Ishikawa (cell line): ENCODE measurements around the gene ANKRD61.

Experiments used
- CEBPB ChIP-seq: IDR thresholded peaks from 2 replicates; pipeline ENCODE4 v1.6.1; 2012
- EGR1 ChIP-seq: IDR thresholded peaks from 2 replicates; pipeline ENCODE4 v1.6.1; 2012
- EP300 ChIP-seq: IDR thresholded peaks from 2 replicates; pipeline ENCODE4 v1.6.1; 2012; ENCODE audit warnings: borderline replicate concordance
- FOXM1 ChIP-seq: IDR thresholded peaks from 2 replicates; pipeline ENCODE4 v1.6.1; 2012; ENCODE audit warnings: low read depth, borderline replicate concordance
- MAX ChIP-seq: IDR thresholded peaks from 2 replicates; pipeline ENCODE4 v1.6.1; 2012
- NFIC ChIP-seq: IDR thresholded peaks from 2 replicates; pipeline ENCODE4 v1.6.1; 2012
- RAD21 ChIP-seq: IDR thresholded peaks from 2 replicates; pipeline ENCODE4 v1.6.1; 2012; ENCODE audit warnings: low read depth
- TAF1 ChIP-seq: IDR thresholded peaks from 2 replicates; pipeline ENCODE4 v1.6.1; 2012; ENCODE audit warnings: low read depth, mild to moderate bottlenecking
- TCF12 ChIP-seq: IDR thresholded peaks from 2 replicates; pipeline ENCODE4 v1.6.1; 2012; ENCODE audit warnings: low read depth
- TEAD4 ChIP-seq: IDR thresholded peaks from 2 replicates; pipeline ENCODE4 v1.6.1; 2012
- YY1 ChIP-seq: IDR thresholded peaks from 2 replicates; pipeline ENCODE4 v1.6.1; 2012; ENCODE audit warnings: low read depth
- TF ChIP-seq, protein P1 (sequence below): IDR thresholded peaks from 2 replicates; pipeline ENCODE4 v1.6.1; 2012
- TF ChIP-seq, protein P2 (sequence below): IDR thresholded peaks from 2 replicates; pipeline ENCODE4 v1.6.1; 2012; ENCODE audit warnings: low read depth, mild to moderate bottlenecking

GRCh38 chr7:6011541-6011940 is 19.6 kb upstream of the ANKRD61 start:
- TF ChIP-seq NFIC: no peak
- TF ChIP-seq, protein P1, sequence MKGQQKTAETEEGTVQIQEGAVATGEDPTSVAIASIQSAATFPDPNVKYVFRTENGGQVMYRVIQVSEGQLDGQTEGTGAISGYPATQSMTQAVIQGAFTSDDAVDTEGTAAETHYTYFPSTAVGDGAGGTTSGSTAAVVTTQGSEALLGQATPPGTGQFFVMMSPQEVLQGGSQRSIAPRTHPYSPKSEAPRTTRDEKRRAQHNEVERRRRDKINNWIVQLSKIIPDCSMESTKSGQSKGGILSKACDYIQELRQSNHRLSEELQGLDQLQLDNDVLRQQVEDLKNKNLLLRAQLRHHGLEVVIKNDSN: no peak
- TF ChIP-seq EP300: no peak
- no peak for TF ChIP-seq CEBPB
- TF ChIP-seq TEAD4: no peak
- TF ChIP-seq TCF12: no peak
- TF ChIP-seq TAF1: no peak
- no peak for TF ChIP-seq MAX
- no peak for TF ChIP-seq RAD21
- no peak for TF ChIP-seq EGR1
- TF ChIP-seq, protein P2, sequence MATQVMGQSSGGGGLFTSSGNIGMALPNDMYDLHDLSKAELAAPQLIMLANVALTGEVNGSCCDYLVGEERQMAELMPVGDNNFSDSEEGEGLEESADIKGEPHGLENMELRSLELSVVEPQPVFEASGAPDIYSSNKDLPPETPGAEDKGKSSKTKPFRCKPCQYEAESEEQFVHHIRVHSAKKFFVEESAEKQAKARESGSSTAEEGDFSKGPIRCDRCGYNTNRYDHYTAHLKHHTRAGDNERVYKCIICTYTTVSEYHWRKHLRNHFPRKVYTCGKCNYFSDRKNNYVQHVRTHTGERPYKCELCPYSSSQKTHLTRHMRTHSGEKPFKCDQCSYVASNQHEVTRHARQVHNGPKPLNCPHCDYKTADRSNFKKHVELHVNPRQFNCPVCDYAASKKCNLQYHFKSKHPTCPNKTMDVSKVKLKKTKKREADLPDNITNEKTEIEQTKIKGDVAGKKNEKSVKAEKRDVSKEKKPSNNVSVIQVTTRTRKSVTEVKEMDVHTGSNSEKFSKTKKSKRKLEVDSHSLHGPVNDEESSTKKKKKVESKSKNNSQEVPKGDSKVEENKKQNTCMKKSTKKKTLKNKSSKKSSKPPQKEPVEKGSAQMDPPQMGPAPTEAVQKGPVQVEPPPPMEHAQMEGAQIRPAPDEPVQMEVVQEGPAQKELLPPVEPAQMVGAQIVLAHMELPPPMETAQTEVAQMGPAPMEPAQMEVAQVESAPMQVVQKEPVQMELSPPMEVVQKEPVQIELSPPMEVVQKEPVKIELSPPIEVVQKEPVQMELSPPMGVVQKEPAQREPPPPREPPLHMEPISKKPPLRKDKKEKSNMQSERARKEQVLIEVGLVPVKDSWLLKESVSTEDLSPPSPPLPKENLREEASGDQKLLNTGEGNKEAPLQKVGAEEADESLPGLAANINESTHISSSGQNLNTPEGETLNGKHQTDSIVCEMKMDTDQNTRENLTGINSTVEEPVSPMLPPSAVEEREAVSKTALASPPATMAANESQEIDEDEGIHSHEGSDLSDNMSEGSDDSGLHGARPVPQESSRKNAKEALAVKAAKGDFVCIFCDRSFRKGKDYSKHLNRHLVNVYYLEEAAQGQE: no peak
- TF ChIP-seq YY1: no peak
- TF ChIP-seq FOXM1: no peak
